ENCODE measurements around the gene PMFBP1.

PMFBP1 gene

GRCh38 chr16:72125635-72126428, 46.1 kb downstream of the PMFBP1 start:
- DNase-seq: no peak

DNA sequence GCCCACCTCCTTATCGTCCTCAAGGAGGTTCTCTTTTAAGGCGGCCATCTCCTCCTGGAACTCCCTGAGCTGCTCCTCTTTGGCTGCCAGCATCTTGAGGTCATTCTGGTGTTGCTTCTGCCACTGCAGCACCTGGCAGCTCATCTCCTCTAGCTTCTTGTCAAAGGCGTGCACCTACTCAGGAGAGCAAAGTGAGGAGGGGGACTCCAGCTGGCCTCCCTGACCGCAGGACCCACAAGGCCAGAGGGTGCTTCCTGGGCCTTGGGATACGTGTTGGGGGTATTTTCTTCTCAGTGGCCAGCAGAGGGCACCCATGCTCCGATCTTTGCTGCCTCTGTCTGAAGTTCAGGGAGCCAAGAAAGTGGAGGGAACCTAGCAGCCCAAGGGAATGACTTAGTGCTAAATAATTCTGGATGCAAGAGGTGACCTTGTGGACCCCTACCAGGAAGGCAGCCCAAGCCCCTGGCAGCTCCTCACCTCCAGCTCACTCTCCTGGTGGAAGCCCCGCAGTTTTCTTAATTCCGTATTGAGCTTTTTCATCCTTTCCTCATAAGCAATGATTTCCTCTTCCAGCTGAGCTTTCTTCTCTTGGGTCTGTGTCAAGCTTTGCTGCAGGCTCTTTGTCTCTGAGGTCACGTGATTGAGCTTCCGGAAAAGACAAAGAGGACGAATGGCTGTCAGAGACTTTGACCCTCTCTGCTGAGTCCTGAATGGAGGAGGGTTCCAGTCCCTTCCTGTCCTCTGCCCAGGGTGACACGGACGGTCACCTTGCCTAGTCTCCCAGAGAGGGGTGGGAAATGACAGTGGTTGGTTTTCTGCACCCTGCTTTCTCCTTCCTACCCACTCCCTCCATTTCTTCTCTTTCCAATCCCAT, 47.0 kb downstream of the PMFBP1 start:
- DNase-seq: no peak

- DNase-seq: no peak
Observed at GRCh38 chr16:72124148-72124547, 47.8 kb downstream of the PMFBP1 start.

GRCh38 chr16:72123426-72123825, 48.5 kb downstream of the PMFBP1 start:
- no peak for DNase-seq

- no peak for DNase-seq
Observed at GRCh38 chr16:72122916-72123315, 49.0 kb downstream of the PMFBP1 start.

- no peak for DNase-seq
Observed at GRCh38 chr16:72122308-72122707, 49.6 kb downstream of the PMFBP1 start.

GRCh38 chr16:72120026-72120425, 51.9 kb downstream of the PMFBP1 start:
- DNase-seq: no peak

- DNase-seq: no peak
Observed at GRCh38 chr16:72113616-72113945, 58.4 kb downstream of the PMFBP1 start.

DNA sequence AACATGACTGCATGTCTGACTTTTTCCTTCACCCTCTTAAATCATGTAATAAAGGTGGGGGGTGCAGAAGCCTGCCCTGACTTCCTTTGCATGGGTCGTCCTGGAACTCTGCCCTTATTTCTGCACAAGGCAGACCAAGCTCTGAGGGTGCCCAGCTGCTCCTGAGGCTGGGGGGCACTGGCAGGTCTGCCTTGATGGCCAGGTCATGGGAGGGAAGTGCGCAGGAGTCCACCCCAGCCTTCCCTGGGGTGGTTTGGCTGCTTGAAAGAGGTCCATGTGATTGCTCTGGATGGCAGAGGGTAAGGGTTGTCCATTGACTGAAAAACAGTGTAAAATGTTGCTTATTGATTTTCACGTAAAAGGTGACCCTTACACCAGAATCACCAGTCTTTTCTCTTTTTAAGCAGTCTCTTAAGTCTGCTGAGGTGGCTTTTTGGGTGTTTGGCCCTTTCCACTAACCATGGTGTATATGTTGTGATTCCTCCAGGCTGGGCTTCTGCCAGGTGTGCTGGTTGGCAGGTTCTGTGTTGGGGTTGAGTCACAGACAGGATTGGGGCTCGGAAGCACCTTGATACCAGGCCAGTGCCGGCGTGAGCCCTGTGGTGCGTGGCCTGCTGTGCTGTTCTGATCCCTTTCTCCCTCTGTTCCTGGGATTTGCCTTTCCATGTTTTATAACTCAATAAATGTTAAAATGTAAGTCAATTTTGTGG, 58.9 kb downstream of the PMFBP1 start:
- DNase-seq: no peak

DNA sequence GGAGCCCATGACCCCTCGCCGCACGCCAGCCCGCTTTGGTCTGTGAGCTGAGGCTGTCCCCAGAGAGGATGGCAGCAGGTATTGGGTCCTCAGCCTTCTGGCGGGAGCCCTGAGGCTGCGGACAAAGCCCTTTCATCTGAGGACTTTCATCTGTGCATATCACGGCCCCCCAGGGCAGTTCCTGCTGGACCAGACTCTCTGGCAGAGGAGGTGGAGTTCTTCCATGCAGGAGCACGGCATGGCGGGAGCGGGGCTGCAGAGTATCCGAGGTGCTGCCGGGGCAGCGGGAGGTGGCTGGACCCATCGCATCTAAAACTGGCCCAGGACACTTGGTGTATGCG, 59.5 kb downstream of the PMFBP1 start:
- DNase-seq: no peak

- no peak for DNase-seq
Observed at GRCh38 chr16:72111657-72112451, 60.1 kb downstream of the PMFBP1 start.

DNA sequence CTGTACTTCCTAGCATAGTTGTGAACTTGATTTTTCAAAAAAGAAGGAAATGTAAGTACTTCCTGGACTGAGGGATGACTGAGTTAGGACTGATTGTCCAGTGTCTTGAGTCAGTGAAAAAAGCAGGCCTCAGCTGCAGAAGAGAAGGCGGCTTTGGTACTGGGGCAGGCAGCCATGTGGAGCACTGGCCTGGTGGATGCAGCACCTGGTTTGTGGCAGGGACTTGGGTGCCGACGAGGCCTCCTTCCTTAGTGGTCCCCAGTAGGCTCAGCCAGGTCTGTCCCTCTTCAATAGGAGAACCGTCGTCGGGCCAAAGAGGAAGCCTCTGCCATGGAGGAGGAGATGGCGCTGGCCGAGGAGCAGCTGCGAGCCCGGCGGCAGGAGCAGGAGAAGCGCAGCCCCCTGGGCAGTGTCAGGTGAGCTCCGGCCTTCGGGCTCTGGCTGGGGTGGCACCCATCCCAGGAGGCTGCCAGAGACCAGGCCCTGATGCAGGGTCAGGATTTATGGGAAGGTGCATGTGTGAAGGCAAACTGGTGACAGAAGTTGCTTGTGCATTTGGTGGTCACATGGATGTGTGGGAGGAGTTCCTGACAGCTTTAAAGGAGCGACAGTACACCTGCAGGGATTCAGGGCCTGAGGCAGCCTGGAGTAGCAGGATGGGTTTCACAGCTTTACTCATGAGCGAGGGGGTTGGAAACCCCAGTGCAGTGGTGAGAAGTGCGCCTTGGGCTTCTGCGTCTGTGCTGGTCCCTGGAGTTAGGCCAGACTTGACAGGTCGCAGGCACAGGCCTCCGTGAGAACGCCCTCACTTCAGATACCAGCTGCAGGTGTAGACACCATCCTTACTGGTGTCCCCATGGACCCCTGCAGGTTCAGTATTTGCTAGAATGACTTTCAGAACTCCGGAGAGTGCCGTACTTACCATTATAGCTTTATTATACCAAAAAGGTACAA, 61.0 kb downstream of the PMFBP1 start:
- no peak for DNase-seq

DNA sequence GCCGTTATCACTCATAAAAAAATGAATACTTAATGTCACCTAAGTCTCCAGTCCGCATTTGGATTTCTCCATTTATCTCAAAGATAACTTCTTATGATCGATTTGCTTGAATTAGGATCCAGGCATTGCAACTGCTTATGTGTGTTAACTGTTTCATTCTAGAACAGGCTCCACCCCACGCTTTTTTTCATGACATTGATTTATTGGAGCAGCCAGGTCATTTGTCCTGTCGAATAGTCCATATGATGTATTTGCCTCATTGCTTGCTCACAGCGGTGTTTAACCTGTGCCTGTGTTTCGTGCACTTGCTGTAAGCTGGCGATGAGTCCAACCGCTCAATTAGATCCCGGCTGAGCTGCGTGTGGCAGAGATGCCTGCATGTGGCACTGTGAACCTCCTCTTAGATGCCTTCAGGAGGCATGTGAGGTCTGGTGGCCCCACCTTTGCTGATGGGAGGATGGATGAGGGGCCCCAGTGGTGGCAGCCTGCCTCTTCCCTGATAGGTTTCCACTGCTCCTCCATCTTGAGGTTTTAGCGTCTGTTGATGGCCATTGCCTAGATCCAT, 61.9 kb downstream of the PMFBP1 start:
- DNase-seq: no peak

- DNase-seq: no peak
Observed at GRCh38 chr16:72109300-72109699, 62.7 kb downstream of the PMFBP1 start.

- DNase-seq: no peak
Observed at GRCh38 chr16:72108353-72109102, 63.4 kb downstream of the PMFBP1 start.

DNA sequence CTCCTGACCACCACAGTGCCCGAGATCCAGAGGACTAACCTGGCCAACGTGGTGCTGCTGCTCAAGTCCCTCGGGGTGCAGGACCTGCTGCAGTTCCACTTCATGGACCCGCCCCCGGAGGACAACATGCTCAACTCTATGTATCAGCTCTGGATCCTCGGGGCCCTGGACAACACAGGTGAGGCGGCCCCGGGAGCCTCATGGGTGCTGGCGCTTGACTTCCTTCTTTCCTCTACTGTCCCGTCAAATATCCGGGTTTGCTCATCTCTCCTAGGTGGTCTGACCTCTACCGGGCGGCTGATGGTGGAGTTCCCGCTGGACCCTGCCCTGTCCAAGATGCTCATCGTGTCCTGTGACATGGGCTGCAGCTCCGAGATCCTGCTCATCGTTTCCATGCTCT, 64.6 kb downstream of the PMFBP1 start:
- no peak for DNase-seq

- no peak for DNase-seq
Observed at GRCh38 chr16:72105978-72106377, 66.0 kb downstream of the PMFBP1 start.

- no peak for DNase-seq
Observed at GRCh38 chr16:72104905-72105304, 67.0 kb downstream of the PMFBP1 start.

GRCh38 chr16:72101195-72101594, 70.8 kb downstream of the PMFBP1 start:
- no peak for DNase-seq

DNA sequence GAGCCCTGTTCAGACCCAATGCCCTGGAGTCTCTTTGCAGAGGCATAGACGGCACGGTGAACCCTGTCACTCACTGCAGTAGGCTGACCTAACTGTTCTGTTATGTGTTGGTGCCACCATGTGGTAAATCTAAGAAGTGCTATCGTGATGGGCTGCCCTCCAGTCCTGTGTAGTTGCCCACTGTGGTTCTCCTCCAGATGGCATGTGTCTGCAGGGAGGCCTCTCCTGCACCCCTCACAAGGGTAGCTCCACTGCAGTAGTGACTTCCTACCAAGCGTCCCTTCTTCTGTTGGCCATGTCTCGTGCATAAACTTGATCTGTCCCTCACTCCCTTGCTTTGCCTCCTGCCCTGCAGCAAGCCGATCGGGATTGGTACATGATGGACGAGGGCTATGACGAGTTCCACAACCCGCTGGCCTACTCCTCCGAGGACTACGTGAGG, 72.6 kb downstream of the PMFBP1 start:
- DNase-seq: no peak

GRCh38 chr16:72098936-72099335, 73.0 kb downstream of the PMFBP1 start:
- DNase-seq: no peak
